Gastrocnemius medialis (tissue), 4 donors: ENCODE data around the gene TH. TPM values are rescaled to one million over a fixed set of nuclear protein-coding genes. Genes with fewer than 3 reads are reported as not detected.

Source experiments
- ATAC-seq, 2 donors: fragments of 150-250 bp; one replicate each; pipeline ENCODE4 v1.9.1; 2016
- DNase-seq, 2 donors: peaks; one replicate each; pipeline ENCODE4 v3.0.0-alpha.2; 2019
- H3K27ac ChIP-seq, 4 donors: fragments of 200-600 bp; sonication (generic); 1 replicate in 1 of 4; 2 replicates in 3 of 4; pipeline ENCODE4 v1.5.1; 2016 to 2018; ENCODE audit warnings: mild to moderate bottlenecking in 2 of 4, moderate library complexity in 1 of 4
- H3K27me3 ChIP-seq, 3 donors: fragments of 200-600 bp; sonication (generic) in 2 of 3; 1 replicate in 1 of 3; 2 replicates in 2 of 3; pipeline versions ENCODE4 v1.5.1 to v1.6.0; 2016 to 2019; ENCODE audit warnings: mild to moderate bottlenecking in 1 of 3, moderate library complexity in 1 of 3
- H3K36me3 ChIP-seq, 2 donors: fragments of 200-600 bp; sonication (generic) in 1 of 2; one replicate each; pipeline ENCODE4 v1.5.1; 2017 to 2018
- H3K4me1 ChIP-seq, 2 donors: fragments of 200-600 bp; sonication (generic) in 1 of 2; one replicate each; pipeline ENCODE4 v1.5.1; 2016 to 2017; ENCODE audit warnings: mild to moderate bottlenecking in 2 of 2
- H3K4me3 ChIP-seq, 4 donors: fragments of 200-600 bp; sonication (generic) in 3 of 4; 1 replicate in 1 of 4; 2 replicates in 3 of 4; pipeline ENCODE4 v1.5.1; 2016 to 2019; ENCODE audit warnings: mild to moderate bottlenecking in 2 of 4
- H3K9me3 ChIP-seq, 3 donors: fragments of 200-600 bp; sonication (generic) in 2 of 3; 1 replicate in 1 of 3; 2 replicates in 2 of 3; pipeline ENCODE4 v1.5.1; 2016 to 2019
- POLR2A ChIP-seq, 2 donors: fragments of 450-650 bp; IDR thresholded peaks; one replicate each; pipeline ENCODE4 v1.6.1; 2017; ENCODE audit warnings: antibody characterized with exemption in 2 of 2, mild to moderate bottlenecking in 2 of 2, moderate library complexity in 2 of 2
- in situ Hi-C, 4 donors: fragments of 200-750 bp; cut with MboI; loops; one replicate each; pipeline versions ENCODE4 v1.15.0 to v1.8.0; 2017; ENCODE audit warnings: low sequenced_read_pairs in 4 of 4
- intact Hi-C: fragments of 100-400 bp; cut with DNase I; formaldehyde crosslinking; loops from one replicate; pipeline ENCODE4 v1.15.1; 2023; ENCODE audit warnings: low total_unique reads
- total RNA-seq, 4 donors: library from RNA; depleted of rRNA; stranded (reverse); fragments of >200 nt; gene quantifications; one replicate each; pipeline versions ENCODE4 v1.1.0 to v1.2.3, GENCODE V29; 2016
- TF ChIP-seq, protein P1 (sequence below), 5 experiments: fragments of 450-650 bp in 3 of 5; fragments of 200-600 bp in 2 of 5; sonication (generic) in 2 of 5; IDR thresholded peaks in 4 of 5; conservative IDR thresholded peaks in 1 of 5; 1 replicate in 4 of 5; 2 replicates in 1 of 5; pipeline ENCODE4 v1.5.1; 2016 to 2019; ENCODE audit warnings: antibody characterized with exemption in 5 of 5, mild to moderate bottlenecking in 3 of 5, moderate library complexity in 3 of 5

The TH gene
- total RNA-seq, 4 donors from 2014 or later, result not detected

GRCh38 chr11:2193099-2193887, 21.7 kb upstream of the TH start:
- H3K9me3 ChIP-seq, result no peaks in the 10 kb centered on the region
- intact Hi-C loops (loop anchor here (10.0 kb wide), 1 partner anchor 112 kb away; the partner anchor contains the start of genes C11orf21 and TSPAN32), in situ Hi-C loops (loop anchor here (10.0 to 25.0 kb wide), 3 partner anchors 219 to 244 kb away; partner anchors contain the start of genes TSSC4 (in 2 of the 4), KCNQ1 (in 1 of the 4) and TRPM5 (in 1 of the 4))
- DNase-seq (no peak), ATAC-seq (no peak)
- no peaks in the 10 kb centered on the region for H3K36me3 ChIP-seq
- H3K4me3 ChIP-seq, result no peak overlapping the region
- no peaks in the 10 kb centered on the region for H3K4me1 ChIP-seq
- no peak for TF ChIP-seq POLR2A (IDR thresholded peaks at IDR 0.05)
- TF ChIP-seq, protein P1, sequence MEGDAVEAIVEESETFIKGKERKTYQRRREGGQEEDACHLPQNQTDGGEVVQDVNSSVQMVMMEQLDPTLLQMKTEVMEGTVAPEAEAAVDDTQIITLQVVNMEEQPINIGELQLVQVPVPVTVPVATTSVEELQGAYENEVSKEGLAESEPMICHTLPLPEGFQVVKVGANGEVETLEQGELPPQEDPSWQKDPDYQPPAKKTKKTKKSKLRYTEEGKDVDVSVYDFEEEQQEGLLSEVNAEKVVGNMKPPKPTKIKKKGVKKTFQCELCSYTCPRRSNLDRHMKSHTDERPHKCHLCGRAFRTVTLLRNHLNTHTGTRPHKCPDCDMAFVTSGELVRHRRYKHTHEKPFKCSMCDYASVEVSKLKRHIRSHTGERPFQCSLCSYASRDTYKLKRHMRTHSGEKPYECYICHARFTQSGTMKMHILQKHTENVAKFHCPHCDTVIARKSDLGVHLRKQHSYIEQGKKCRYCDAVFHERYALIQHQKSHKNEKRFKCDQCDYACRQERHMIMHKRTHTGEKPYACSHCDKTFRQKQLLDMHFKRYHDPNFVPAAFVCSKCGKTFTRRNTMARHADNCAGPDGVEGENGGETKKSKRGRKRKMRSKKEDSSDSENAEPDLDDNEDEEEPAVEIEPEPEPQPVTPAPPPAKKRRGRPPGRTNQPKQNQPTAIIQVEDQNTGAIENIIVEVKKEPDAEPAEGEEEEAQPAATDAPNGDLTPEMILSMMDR (IDR thresholded peaks at IDR 0.05 in 4 of 5, conservative IDR thresholded peaks at IDR 0.05 in 1 of 5), result no peak
- H3K27me3 ChIP-seq, result peaks cover 10 to 28% (median 27%) of the 10 kb centered on the region in 3 donors
- no peak overlapping the region for H3K27ac ChIP-seq

GRCh38 chr11:2192435-2192834, 20.8 kb upstream of the TH start:
- in situ Hi-C loops (loop anchor here (10.0 to 25.0 kb wide), 3 partner anchors 220 to 245 kb away; partner anchors contain the start of genes TSSC4 (in 2 of the 4), KCNQ1 (in 1 of the 4) and TRPM5 (in 1 of the 4)), intact Hi-C loops (loop anchor here (10.0 kb wide), 1 partner anchor 112 kb away; the partner anchor contains the start of genes C11orf21 and TSPAN32)
- Histone ChIP-seq H3K9me3 (no peaks in the 10 kb centered on the region), H3K27me3 (peaks cover 13 to 36% (median 28%) of the 10 kb centered on the region in 3 donors), H3K27ac (no peak overlapping the region), H3K36me3 (no peaks in the 10 kb centered on the region), H3K4me3 (no peak overlapping the region), H3K4me1 (no peaks in the 10 kb centered on the region)
- no peak for ATAC-seq
- TF ChIP-seq, protein P1 (IDR thresholded peaks at IDR 0.05 in 4 of 5, conservative IDR thresholded peaks at IDR 0.05 in 1 of 5), result no peak
- no peak for TF ChIP-seq POLR2A (IDR thresholded peaks at IDR 0.05)
- DNase-seq, result no peak

DNA sequence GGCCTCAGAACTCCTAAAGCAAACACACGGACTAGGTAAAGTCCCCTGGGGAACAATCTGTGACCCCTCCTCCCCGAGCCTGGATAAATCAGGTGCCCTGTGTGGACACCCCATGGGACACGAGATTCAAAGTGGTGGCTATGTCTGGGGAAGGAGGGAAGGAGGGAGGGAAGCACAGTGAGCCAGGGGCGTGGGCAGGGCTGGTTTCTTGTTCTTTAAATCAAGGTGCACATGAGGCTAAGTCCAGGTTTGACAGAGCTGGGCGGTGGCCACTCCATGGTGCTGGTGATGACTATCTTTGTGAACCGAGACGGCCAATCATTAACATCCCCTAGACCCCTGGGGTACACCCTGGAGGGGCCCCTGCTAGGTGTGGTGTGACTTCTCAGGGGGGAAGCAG, 20.3 kb upstream of the TH start:
- H3K36me3 ChIP-seq, result no peaks in the 10 kb centered on the region
- H3K27me3 ChIP-seq, result peaks cover 18 to 39% (median 34%) of the 10 kb centered on the region in 3 donors
- H3K27ac ChIP-seq, result no peak overlapping the region
- no peaks in the 10 kb centered on the region for H3K4me1 ChIP-seq
- TF ChIP-seq, protein P1 (IDR thresholded peaks at IDR 0.05 in 4 of 5, conservative IDR thresholded peaks at IDR 0.05 in 1 of 5), result no peak
- TF ChIP-seq POLR2A (IDR thresholded peaks at IDR 0.05), result no peak
- in situ Hi-C loops (loop anchor here (10.0 to 25.0 kb wide), 3 partner anchors 220 to 245 kb away; partner anchors contain the start of genes TSSC4 (in 2 of the 4), KCNQ1 (in 1 of the 4) and TRPM5 (in 1 of the 4)), intact Hi-C loops (loop anchor here (10.0 kb wide), 1 partner anchor 113 kb away; the partner anchor contains the start of genes C11orf21 and TSPAN32)
- ATAC-seq (no peak), DNase-seq (no peak)
- H3K4me3 ChIP-seq, result no peak overlapping the region
- no peaks in the 10 kb centered on the region for H3K9me3 ChIP-seq

- no peak for ATAC-seq
- H3K27ac ChIP-seq, result no peak overlapping the region
- H3K27me3 ChIP-seq, result peaks cover 23 to 43% (median 40%) of the 10 kb centered on the region in 3 donors
- no peaks in the 10 kb centered on the region for H3K9me3 ChIP-seq
- TF ChIP-seq, protein P1 (IDR thresholded peaks at IDR 0.05 in 4 of 5, conservative IDR thresholded peaks at IDR 0.05 in 1 of 5), result no peak
- no peak for TF ChIP-seq POLR2A (IDR thresholded peaks at IDR 0.05)
- H3K4me3 ChIP-seq, result no peak overlapping the region
- intact Hi-C loops (loop anchor here (10.0 kb wide), 1 partner anchor 114 kb away; the partner anchor contains the start of genes C11orf21 and TSPAN32), in situ Hi-C loops (loop anchor here (10.0 to 25.0 kb wide), 3 partner anchors 221 to 246 kb away; partner anchors contain the start of genes TSSC4 (in 2 of the 4), KCNQ1 (in 1 of the 4) and TRPM5 (in 1 of the 4))
- H3K4me1 ChIP-seq, result no peaks in the 10 kb centered on the region
- no peaks in the 10 kb centered on the region for H3K36me3 ChIP-seq
- DNase-seq, result peak in 1 of 2 donors; percentile 19
These were observed 19.2 kb upstream of the TH start for GRCh38 chr11:2190657-2191471.
